ENCODE data around the gene ZBTB20.

Gene ZBTB20

GRCh38 chr3:114745322-114746240 lies 401.5 kb downstream of the ZBTB20 start:
- no peak for DNase-seq

DNA sequence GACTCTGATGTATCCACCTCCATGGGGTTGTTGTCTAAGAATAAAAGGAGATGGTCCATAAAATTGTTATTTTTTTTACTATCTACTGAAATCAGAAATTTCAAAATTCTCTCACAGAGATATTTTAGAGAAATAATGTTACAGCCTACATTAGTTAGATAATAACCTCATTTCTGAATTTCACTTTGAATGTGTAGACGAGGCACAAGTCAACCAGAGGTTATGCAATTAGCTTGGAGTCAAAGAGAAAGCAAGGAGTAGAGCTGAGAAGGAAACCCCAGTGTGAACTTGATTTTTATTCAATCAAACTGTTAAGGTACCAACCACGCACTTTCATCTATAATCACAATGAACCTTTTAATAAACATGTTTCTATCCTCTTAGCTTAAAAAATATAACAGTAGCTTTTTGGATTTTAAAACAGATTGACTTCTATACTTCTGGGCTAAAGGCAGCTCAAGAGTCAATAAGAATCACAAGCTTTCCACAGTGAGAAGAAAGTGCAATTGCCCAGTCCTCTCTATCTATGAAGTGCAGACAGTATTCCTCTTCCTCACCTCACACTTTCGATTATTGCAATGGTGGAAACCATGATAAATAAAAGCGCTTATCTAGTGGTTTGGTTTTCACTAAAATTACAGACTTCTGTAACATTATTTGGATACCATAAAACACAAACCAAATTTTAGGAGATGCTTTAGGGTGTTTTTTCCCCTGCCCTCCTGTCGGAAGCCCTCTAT lies 403.2 kb downstream of the ZBTB20 start:
- no peak for DNase-seq

DNA sequence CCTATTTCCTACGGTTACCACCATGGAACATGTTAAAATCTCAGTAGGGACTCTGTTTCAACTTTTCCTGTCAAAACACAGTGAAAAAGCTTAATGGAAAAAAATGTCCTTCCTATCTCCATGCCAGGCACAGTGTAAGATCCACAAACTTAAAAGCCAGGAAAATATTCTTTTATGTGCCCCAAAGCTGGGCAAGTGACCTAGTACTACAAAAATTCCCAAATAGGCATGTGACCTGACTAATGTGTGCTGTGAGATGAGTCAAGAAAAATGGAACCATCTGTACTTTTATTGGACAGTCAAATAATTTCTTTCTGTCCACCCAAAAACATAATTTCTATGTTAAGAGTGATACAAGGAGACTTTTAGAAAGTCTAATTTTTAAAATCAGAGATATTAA lies 406.0 kb downstream of the ZBTB20 start:
- no peak for DNase-seq

GRCh38 chr3:114739627-114740026 lies 407.5 kb downstream of the ZBTB20 start:
- DNase-seq, result no peak

GRCh38 chr3:114732353-114732752 lies 414.7 kb downstream of the ZBTB20 start:
- no peak for DNase-seq

DNA sequence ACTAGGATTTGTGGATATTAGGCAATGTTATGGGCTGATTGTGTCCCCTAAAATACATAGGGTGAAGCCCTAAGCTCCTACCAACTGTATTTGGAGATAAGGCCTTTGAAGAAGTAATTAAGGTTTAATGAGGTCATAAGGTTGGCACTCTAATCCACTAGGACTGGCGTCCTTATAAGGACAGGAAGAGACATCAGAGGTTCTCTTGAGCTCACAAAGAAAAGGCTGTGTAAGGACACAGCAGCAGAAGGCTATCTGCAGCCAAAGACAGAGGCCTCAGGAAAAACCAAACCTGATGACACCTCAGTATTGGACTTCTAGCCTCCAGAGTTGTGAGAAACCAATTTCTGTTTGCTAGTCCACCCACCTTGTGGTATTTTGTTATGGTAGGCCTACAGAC lies 416.7 kb downstream of the ZBTB20 start:
- DNase-seq, result no peak

DNA sequence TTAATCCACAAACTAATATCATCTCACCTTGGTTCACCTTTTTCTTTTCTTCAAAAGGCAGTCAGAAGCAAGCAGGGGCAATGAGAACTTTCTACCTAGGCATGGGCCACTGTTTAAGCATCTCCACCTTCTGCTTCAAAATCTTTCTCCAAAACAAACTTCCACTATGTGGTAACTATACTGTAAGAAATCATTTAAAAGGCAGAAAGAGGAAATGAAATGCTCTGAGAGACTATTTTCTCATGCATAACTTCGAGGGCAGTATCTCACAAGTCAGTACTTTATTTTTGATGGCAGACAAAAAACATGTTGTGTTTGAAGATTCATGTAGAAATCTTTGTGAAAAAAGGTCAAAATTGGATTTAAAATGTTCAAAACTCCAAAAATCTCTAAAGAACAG lies 419.7 kb downstream of the ZBTB20 start:
- DNase-seq, result no peak

- no peak for DNase-seq
These were observed 421.1 kb downstream of the ZBTB20 start for GRCh38 chr3:114725966-114726365.

GRCh38 chr3:114722530-114722929 lies 424.6 kb downstream of the ZBTB20 start:
- no peak for DNase-seq

GRCh38 chr3:114721864-114722263 lies 425.2 kb downstream of the ZBTB20 start:
- no peak for DNase-seq

DNA sequence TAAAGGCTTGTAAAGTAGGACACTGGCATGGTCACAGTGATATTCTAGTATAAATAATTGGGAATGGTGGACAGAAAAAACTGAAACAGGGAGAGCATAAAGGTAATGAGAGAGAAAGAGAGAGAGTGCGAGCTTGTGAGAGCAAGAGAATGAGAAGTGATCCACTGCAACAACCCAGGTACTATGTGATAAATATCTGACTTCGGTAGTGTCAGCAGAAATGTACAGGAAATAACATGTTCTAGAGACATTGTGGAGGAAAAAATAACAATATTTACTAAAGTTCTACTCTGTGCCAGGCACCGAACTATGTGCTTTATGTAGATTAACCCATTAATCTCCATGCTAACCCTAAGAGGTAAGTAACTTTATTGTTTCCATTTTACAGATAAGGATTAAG lies 425.9 kb downstream of the ZBTB20 start:
- no peak for DNase-seq

- DNase-seq, result no peak
These were observed 428.2 kb downstream of the ZBTB20 start for GRCh38 chr3:114718898-114719210.

GRCh38 chr3:114718071-114718897 lies 428.8 kb downstream of the ZBTB20 start:
- DNase-seq, result no peak

DNA sequence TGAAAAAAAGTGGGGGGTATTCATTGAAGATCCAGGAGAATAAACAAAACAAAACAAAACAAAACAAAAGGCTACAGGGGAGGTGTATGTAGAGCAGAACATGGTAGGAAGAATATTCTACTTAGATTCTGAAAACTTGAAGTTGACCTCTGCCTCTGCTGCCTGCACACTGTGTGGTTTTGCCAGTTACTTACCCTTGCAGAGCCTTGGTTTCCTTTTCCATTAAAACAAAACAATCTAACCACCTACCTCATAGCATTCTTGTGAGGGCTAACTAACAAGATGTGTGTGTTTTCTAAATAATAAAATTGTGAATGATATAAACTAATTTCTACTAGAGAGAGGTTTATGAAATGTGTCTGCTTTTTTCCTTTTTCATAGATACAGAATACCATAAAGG lies 430.2 kb downstream of the ZBTB20 start:
- DNase-seq, result no peak

GRCh38 chr3:114716126-114716525 lies 431.0 kb downstream of the ZBTB20 start:
- no peak for DNase-seq

GRCh38 chr3:114714957-114715460 lies 432.1 kb downstream of the ZBTB20 start:
- no peak for DNase-seq

DNA sequence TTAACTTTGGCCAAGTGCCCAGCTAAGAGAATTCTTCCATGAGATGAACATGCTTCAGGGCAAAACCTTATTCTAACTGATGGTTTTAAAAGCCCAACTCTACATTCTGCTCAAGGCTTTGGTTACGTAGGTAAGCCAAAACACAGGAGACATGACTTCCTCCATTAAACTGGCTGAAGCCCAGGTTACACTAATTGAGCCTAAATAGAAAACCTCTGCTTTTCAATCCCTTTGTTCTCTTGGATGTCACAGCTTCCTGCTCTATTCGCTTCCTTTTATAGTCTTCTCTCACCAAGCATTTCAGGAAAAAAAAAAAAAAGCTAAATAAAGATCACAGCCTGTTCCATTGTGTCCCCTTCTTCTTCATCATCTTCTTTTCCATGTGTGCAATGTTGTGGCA lies 432.9 kb downstream of the ZBTB20 start:
- DNase-seq, result no peak

- no peak for DNase-seq
These were observed 434.2 kb downstream of the ZBTB20 start for GRCh38 chr3:114712728-114713492.

DNA sequence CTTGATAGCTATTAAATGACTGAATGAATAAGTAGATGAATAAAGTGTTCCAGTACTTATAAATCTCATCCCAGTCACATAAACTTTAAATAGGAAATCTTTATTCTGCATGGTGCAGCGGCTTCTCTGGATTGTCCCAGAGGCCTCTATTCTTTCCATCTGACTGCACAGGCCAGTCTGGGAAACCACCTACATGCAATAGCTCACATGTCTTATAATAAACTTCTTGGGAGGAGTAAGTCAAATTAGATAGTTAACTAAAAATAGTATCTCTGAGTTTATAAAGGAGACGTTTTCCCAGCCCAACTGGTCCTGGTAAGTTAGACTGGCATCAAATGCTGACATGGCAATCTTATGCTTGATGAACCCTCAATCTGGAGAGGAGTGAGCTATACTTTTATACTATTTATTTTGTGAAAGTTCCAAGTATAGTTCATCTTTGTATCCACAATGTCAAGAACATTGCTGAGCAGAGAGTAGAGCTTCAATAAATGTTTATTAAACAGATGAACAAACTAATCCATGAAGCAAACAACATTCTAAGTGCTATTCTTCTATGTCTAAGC lies 435.7 kb downstream of the ZBTB20 start:
- no peak for DNase-seq

GRCh38 chr3:114709102-114709501 lies 438.0 kb downstream of the ZBTB20 start:
- no peak for DNase-seq

- no peak for DNase-seq
These were observed 439.7 kb downstream of the ZBTB20 start for GRCh38 chr3:114707252-114707860.
